GM12865 (cell line): ENCODE measurements around the gene RAMP3.
"Not testable (repeated sequence)": the region's sequence is repeated elsewhere in the genome, so short reads cannot be mapped to it uniquely, and the experiment has no call there.

Source experiments
- DNase-seq: peaks from one replicate; pipeline ENCODE4 v3.0.0; 2010; ENCODE audit warnings: low read depth
- H3K4me3 ChIP-seq: 2 replicates; pipeline ENCODE4 v1.5.1; 2011; ENCODE audit warnings: mild to moderate bottlenecking, low read depth, low read length, control low read depth
- CTCF ChIP-seq: IDR thresholded peaks from 2 replicates; pipeline ENCODE4 v1.5.1; 2011; ENCODE audit warnings: low read length, control low read depth, low read depth, inconsistent platforms; ENCODE audit not compliant: insufficient read depth; ENCODE audit errors: missing control alignments

Gene RAMP3

GRCh38 chr7:45157653-45158401 is at the start of gene RAMP3:
TSS of gene RAMP3 (plus strand) at chr7:45157791. CDS start at chr7:45157829, 38 bp downstream.
- no peak for DNase-seq
- no peak for TF ChIP-seq CTCF
- H3K4me3 ChIP-seq, result no peak within 1 kb of the TSS

GRCh38 chr7:45108863-45109262 is 48.7 kb upstream of the RAMP3 start:
- H3K4me3 ChIP-seq, result no peak overlapping the region
- TF ChIP-seq CTCF, result no peak
- no peak for DNase-seq

GRCh38 chr7:45111298-45112223 is 46.0 kb upstream of the RAMP3 start, which contains the start of gene TBRG4:
TSS of gene TBRG4 (minus strand) at chr7:45111697. CDS start at chr7:45109237, 2,460 bp downstream.
- peak; percentile 96 for DNase-seq
- H3K4me3 ChIP-seq, result peak within 1 kb of the TSS; percentile 77
- peak; percentile 17 for TF ChIP-seq CTCF

- no peak for DNase-seq
- H3K4me3 ChIP-seq, result peak overlapping the region; percentile 77; the same call in 1 of the 2 replicates
- TF ChIP-seq CTCF, result no peak
Measured at GRCh38 chr7:45112648-45113047, 44.9 kb upstream of the RAMP3 start.

GRCh38 chr7:45114257-45114656 is 43.3 kb upstream of the RAMP3 start:
- not testable (repeated sequence) for DNase-seq, H3K4me3 ChIP-seq

- TF ChIP-seq CTCF, result no peak
- DNase-seq, result no peak
- no peak overlapping the region for H3K4me3 ChIP-seq
Measured at GRCh38 chr7:45114926-45115325, 42.7 kb upstream of the RAMP3 start.

GRCh38 chr7:45116048-45116447 is 41.5 kb upstream of the RAMP3 start:
- DNase-seq, result no peak
- H3K4me3 ChIP-seq, result no peak overlapping the region
- TF ChIP-seq CTCF, result no peak
